ENCODE measurements around the gene GREM2.

GREM2 gene

GRCh38 chr1:240611619-240612480, at the start of gene GREM2:
GREM2 (minus strand) TSS chr1:240612155; CDS start chr1:240493475, 118,680 bp downstream.
- DNase-seq (ENCODE audit: low read depth, low spot score) = peak; percentile 37

- no peak for DNase-seq (ENCODE audit: low read depth, low spot score)
These were observed 46.5 kb upstream of the GREM2 start for GRCh38 chr1:240658312-240658960.

- DNase-seq (ENCODE audit: low read depth, low spot score) = no peak
These were observed 44.6 kb upstream of the GREM2 start for GRCh38 chr1:240656531-240656930.

GRCh38 chr1:240652961-240653409, 41.0 kb upstream of the GREM2 start:
- no peak for DNase-seq (ENCODE audit: low read depth, low spot score)

- no peak for DNase-seq (ENCODE audit: low read depth, low spot score)
These were observed 40.6 kb upstream of the GREM2 start for GRCh38 chr1:240652549-240652948.

GRCh38 chr1:240650877-240651276, 38.9 kb upstream of the GREM2 start:
- no peak for DNase-seq (ENCODE audit: low read depth, low spot score)

GRCh38 chr1:240649733-240650721, 38.1 kb upstream of the GREM2 start:
- DNase-seq (ENCODE audit: low read depth, low spot score) = no peak

- no peak for DNase-seq (ENCODE audit: low read depth, low spot score)
These were observed 34.8 kb upstream of the GREM2 start for GRCh38 chr1:240646571-240647240.

- no peak for DNase-seq (ENCODE audit: low read depth, low spot score)
These were observed 32.8 kb upstream of the GREM2 start for GRCh38 chr1:240644732-240645131.

GRCh38 chr1:240635466-240636256, 23.7 kb upstream of the GREM2 start:
- DNase-seq (ENCODE audit: low read depth, low spot score) = no peak

GRCh38 chr1:240630409-240630808, 18.5 kb upstream of the GREM2 start:
- DNase-seq (ENCODE audit: low read depth, low spot score) = no peak

- DNase-seq (ENCODE audit: low read depth, low spot score) = no peak
These were observed 9.3 kb upstream of the GREM2 start for GRCh38 chr1:240621249-240621648.

- DNase-seq (ENCODE audit: low read depth, low spot score) = no peak
These were observed 8.1 kb upstream of the GREM2 start for GRCh38 chr1:240619906-240620621.

GRCh38 chr1:240619357-240619756, 7.4 kb upstream of the GREM2 start:
- no peak for DNase-seq (ENCODE audit: low read depth, low spot score)

- DNase-seq (ENCODE audit: low read depth, low spot score) = no peak
These were observed 7.0 kb upstream of the GREM2 start for GRCh38 chr1:240618946-240619345.

GRCh38 chr1:240616018-240616417, 4.1 kb upstream of the GREM2 start:
- DNase-seq (ENCODE audit: low read depth, low spot score) = no peak

- no peak for DNase-seq (ENCODE audit: low read depth, low spot score)
These were observed 1.6 kb upstream of the GREM2 start for GRCh38 chr1:240613356-240614142.

GRCh38 chr1:240612811-240613210, 856 bp upstream of the GREM2 start:
- DNase-seq (ENCODE audit: low read depth, low spot score) = no peak

GRCh38 chr1:240611228-240611618, 732 bp downstream of the GREM2 start:
- DNase-seq (ENCODE audit: low read depth, low spot score) = no peak
